GM19468 (cell line): Measurements from ENCODE around the gene TEKT2.

ENCODE experiments used
- ATAC-seq: cut with Tn5 transposase; IDR thresholded peaks from one replicate; pipeline ENCODE4 v1.9.1; 2021; ENCODE audit warnings: mild to moderate bottlenecking, moderate library complexity, moderate number of reproducible peaks; ENCODE audit not compliant: unreplicated experiment; ENCODE audit errors: extremely low read depth

TEKT2 gene

DNA sequence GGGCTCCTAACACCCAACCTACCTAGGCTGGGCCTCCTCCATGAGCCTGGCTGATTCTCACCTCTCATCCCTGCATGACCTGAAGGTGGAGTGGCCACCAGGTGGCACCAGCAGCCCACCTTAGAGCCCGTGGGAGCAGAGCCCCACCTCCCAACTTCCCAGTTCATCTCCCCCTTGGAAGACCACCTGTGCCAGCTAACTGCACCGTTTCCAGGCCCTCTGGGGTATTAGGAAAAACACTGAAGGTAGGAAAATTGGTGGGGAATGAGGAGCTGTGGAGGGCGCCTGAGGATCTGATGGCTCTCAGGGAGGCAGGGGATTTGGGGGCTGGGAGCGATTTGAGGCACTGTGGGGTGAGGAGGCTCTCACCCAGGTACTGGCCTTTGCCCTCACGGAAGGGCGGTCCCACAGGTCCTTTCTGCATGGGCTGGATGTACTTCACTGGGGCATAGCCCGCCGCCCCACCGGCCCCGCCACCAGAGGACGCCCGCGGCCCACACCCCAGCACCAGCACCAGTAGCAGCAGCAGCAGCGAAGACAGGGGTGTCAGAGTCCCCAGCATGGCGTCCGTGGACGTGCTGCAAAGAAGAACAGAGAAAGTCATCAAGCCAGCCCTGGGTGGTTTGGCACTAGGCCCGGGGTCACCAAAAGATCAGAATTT lies 15.9 kb downstream of the TEKT2 start:
- ATAC-seq, result no peak

- no peak for ATAC-seq
Measured at GRCh38 chr1:36100376-36100775, 16.5 kb downstream of the TEKT2 start.

DNA sequence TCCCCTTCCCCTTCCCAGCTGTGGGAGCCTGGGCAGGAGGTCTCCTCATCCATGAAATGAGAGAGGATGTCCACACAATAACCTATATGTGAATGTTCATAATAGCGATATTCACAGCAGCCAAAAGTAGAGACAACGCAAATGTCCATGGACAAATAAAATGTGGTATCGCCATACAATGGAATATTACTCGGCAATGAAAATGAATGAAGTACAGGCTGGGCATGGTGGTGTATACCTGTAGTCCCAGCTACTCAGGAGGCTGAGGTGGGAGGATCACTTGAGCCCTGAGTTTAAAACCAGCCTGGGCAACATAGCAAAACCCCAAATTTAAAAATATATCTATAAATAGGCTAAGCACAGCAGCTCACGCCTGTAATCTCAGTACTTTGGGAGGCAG lies 17.7 kb downstream of the TEKT2 start:
- ATAC-seq, result no peak

DNA sequence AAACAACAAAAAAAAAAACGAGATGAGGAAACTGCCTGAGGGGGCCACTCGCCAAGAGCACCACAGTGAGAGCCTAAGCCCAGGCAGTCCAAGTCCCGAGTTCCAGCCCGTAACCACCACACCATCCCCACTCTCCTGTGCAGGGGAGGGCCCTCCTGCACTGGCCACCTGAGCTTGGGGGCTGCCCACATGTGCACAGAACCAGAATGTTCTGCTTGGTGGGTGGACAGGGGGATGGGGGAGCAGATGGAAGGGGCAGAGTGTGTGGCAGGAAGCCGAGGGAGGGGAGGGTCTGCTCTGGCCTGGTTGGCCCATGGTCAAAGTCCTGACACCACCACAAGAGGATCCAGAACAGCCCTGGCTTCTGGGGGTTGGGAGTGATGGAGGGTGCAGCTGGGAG lies 22.4 kb downstream of the TEKT2 start:
- ATAC-seq, result no peak

DNA sequence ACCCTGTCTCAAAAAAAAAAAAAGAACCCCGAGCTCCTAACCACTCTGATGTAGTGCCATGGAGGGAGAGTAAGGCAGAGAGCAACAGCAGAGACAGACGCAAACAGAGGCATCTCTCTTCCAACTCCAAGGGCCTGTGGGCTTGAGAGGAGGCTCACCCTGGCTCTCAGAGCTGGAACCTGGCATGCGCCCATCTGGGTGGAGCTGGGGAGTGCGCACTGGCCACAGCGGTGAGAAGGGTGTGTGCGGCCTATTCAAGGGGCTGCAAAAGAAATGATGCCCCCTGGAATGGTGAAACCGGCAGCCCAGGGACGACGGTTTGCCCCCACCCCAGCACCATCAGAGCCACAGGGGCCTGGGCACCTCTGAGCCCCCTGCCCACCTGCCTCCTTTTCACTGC lies 23.5 kb downstream of the TEKT2 start:
- ATAC-seq, result no peak

GRCh38 chr1:36108314-36108713 lies 24.4 kb downstream of the TEKT2 start:
- no peak for ATAC-seq

GRCh38 chr1:36109041-36109679 lies 25.3 kb downstream of the TEKT2 start:
- no peak for ATAC-seq

DNA sequence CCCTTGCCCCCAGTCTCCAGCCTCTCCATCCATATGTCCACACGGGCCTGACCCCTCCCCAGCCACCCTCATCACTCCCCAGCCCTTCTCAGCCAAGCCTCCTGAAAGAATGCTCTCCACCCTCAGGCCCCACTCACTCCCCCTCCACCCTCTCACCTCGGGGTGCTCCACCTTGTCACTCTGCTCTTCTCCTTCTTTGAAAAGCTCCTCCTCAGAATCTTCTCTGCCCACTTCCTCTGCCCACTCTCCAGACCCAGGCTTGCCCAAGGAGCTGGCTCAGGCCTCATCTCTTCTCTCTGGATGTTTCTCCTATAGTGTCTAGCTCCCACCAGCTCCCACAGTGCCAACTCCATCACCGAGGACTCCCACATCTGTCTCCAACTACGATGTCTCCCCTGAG lies 27.3 kb downstream of the TEKT2 start:
- ATAC-seq, result no peak

GRCh38 chr1:36112823-36113222 lies 28.9 kb downstream of the TEKT2 start:
- ATAC-seq, result no peak

- ATAC-seq, result no peak
Measured at GRCh38 chr1:36114371-36114770, 30.5 kb downstream of the TEKT2 start.

- ATAC-seq, result no peak
Measured at GRCh38 chr1:36115200-36115669, 31.3 kb downstream of the TEKT2 start.

DNA sequence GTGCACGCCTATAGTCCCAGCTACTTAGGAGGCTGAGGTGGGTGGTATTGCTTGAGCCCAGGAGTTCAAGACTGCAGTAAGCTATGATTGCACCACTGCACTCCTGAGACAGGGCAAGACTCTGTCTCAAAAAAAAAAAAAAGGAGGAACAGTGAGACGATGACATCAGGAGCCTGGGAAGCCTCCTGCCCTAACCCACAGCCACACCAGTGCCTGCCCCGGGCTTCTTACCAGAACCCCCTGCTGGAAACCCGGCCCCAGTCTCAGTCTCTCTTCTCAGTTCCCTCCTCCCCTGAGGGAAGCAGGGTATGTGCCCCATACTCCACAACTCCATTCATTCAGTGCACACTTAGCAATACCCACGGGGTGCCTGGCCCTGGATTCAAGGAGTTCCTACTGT lies 32.0 kb downstream of the TEKT2 start:
- no peak for ATAC-seq

DNA sequence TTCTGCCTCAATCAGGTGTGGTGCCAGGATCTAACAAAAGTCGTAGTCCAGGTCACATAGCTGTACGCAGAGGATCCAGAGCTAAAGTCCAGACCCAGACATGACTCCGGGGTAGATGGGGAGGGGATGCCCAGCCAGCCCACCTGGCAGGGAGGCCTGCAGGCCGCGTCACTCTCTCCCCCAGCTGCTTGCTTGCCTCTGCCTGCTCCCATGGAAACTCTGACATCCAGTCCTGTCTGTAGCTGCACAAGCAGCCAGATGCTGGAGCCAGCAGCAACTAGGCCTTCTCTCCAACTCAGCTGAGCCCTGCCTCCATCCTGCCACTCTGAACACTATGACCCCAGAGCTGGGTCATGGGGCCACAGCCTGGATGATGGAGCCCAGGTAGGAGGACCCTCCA lies 33.0 kb downstream of the TEKT2 start:
- no peak for ATAC-seq

DNA sequence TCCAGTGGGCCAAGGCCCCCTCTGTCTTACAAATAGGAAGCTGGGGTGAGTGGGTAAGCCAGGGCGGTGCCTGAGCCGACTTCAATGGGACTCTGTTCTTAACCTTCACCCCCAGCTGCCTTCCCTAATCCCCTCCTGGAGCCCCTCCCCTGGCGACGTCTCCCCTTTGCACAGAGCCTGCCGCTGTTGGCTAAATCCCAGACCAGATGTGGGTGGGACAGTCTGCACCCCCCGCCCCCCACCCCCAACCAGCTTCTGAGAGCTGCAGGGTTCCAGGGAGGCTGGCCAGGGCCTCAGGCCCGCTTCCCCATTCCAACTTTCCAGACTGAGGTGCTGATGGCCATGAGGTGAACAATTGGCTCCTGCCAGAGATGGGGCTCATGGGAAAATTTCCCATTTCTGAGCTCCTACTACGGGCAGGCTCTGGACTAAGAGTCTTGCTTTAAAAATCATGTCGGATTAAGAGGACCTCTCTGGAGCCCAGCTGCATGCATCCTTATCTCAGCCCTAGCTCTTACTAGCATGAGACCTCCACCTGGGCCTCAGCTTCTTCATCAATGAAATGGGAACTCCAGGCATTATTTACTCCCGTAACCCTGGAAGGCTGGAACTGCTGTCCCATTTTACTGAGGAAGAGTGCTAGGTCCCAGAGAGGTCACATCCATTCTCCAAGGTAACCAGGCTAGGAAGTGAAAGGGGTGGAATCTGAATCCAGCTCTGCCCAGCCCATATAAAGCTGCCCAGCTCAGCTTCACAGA lies 34.7 kb downstream of the TEKT2 start:
- ATAC-seq, result no peak

- ATAC-seq, result no peak
Measured at GRCh38 chr1:36119456-36119855, 35.6 kb downstream of the TEKT2 start.

DNA sequence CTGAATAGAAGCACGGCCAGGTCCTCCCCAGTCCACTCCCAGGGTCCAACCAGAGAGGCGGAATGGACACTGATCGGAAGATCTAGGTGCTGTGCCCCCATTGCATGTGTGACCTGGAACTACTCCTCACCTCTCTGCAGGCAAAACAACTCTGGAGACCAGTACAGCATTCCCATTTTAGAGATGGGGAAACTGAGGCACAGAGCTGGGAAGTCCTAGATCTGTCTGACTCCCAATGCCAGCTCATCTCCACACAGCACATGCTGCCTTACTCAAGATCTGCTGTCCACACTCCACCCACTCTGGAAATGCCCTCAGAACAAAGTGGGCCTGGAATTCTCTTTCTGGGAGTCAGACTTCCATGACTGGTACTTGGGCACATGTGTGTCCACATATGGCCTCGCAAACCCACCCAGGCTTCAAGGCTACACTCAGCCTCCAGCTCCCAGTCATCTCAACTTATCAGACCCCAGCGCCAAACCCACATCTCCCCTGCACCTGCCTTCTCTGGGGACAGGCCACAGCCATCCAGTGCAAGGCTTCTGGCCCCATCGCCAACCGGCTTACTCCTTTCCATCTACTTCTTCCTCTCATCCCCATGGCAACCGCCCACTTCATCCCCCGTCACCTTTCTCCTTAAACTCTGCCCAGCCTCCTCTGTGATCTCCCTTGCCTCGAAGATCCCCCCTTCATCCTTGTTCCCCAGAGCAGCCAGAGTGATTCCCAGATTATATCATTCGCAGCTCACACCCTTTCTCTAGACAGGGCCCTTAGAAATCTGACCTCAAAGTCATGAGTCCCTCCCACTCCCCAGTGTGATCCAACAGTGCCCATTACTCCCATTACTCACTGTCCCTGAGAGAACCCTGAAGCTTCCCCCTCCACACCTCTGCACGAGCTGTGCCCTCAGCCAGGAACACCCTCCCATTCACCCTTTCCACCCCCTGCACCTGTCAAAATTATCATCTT lies 38.5 kb downstream of the TEKT2 start:
- no peak for ATAC-seq

DNA sequence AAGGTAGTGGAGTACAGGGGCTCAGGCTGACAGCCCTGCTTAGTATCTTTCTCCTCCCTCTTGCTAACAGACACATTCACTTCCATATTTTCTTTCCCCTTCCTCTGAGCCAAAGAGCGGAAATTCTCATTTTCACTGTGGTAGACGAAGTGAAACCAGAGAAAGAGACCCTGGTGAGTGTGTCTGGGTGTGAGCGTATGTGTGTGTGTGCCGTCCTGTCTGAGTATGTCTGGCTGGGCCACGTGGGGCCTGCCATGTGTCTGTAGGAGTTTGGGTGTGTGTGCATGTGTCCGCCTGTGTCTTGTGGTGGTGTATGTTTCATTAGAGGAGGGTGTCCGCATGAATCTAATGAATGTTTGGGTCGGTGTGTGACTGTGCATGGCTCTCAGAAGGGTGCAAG lies 39.5 kb downstream of the TEKT2 start:
- ATAC-seq, result no peak

- ATAC-seq, result no peak
Measured at GRCh38 chr1:36124404-36125128, 40.7 kb downstream of the TEKT2 start.

GRCh38 chr1:36125129-36125991 lies 41.5 kb downstream of the TEKT2 start, which contains the start of gene COL8A2:
TSS of gene COL8A2 (minus strand) at chr1:36125222. CDS start at chr1:36100242, 24,980 bp downstream.
- ATAC-seq, result no peak
